22Rv1 (cell line): ENCODE data around the gene EIF2S2.

ENCODE experiments used
- H3K27ac ChIP-seq: fragments of 450-650 bp; 2 replicates; pipeline ENCODE4 v1.5.1; 2017
- CTCF ChIP-seq: fragments of 450-650 bp; IDR thresholded peaks from 2 replicates; pipeline ENCODE4 v1.5.1; 2017; ENCODE audit warnings: mild to moderate bottlenecking
- ZFX ChIP-seq: fragments of 450-650 bp; IDR thresholded peaks from 2 replicates; pipeline ENCODE4 v1.6.1; 2017; ENCODE audit warnings: antibody characterized with exemption, borderline replicate concordance

The EIF2S2 gene

GRCh38 chr20:34075647-34076046 lies 36.4 kb downstream of the EIF2S2 start:
- no peak overlapping the region for H3K27ac ChIP-seq
- TF ChIP-seq CTCF = no peak
- TF ChIP-seq ZFX = no peak

- H3K27ac ChIP-seq = no peak overlapping the region
- TF ChIP-seq CTCF = no peak
- no peak for TF ChIP-seq ZFX
Observed at GRCh38 chr20:34074101-34074760, 37.8 kb downstream of the EIF2S2 start.

DNA sequence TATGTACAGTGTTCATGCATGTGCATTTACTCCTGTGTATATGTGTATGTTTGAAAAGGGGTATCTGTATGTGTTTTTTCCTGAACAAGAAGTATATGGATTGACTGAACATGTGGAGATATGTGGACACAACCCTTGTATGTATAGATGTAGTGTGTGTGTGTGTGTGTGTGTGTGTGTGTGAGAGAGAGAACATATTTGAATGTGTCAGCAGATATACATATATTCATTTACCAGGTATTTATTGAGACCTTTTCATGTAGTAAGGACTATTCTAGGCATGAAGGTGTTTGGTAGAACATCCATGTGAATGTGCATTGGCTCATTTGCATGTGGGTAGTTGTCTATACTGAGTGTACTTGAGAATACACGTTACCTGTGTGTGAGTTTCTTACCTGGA lies 39.3 kb downstream of the EIF2S2 start:
- H3K27ac ChIP-seq = no peak overlapping the region
- TF ChIP-seq CTCF = no peak
- TF ChIP-seq ZFX = no peak

DNA sequence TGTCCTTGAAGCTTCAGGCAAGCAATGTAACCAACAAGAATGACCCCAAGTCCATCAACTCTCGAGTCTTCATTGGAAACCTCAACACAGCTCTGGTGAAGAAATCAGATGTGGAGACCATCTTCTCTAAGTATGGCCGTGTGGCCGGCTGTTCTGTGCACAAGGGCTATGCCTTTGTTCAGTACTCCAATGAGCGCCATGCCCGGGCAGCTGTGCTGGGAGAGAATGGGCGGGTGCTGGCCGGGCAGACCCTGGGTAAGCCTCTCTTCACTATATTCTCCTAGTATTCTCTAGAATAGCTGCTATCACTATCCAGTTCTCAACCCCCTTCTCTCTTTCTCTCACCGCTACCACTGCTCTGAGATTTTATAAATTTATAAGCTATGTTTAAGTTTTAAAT lies 40.0 kb downstream of the EIF2S2 start:
- no peak overlapping the region for H3K27ac ChIP-seq
- TF ChIP-seq ZFX (no peak), CTCF (no peak)

DNA sequence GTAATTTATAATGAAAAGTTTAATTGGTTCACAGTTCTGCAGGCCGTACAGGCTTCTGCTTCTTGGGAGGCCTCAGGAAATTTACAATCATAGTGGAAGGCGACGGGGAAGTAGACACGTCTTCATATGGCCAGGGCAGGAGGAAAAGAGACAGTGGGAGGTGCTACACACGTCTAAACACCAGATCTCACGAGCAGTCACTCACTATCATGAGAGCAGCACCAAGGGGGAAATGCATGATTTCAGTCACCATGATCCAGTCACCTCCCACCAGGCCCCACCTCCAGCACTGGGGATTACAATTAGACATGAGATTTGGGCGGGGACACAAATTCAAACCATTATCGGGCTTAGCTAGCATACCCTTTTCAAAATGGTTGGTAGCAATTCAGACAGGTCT lies 41.2 kb downstream of the EIF2S2 start:
- TF ChIP-seq ZFX (no peak), CTCF (no peak)
- H3K27ac ChIP-seq = no peak overlapping the region

- H3K27ac ChIP-seq = no peak overlapping the region
- TF ChIP-seq CTCF = peak; percentile 26
- no peak for TF ChIP-seq ZFX
Observed at GRCh38 chr20:34070079-34070439, 42.0 kb downstream of the EIF2S2 start.

- TF ChIP-seq CTCF = peak; percentile 81
- TF ChIP-seq ZFX = no peak
- no peak overlapping the region for H3K27ac ChIP-seq
Observed at GRCh38 chr20:34069341-34070078, 42.5 kb downstream of the EIF2S2 start.
